Measurements from ENCODE around the gene KIF3A. TPM values are rescaled to one million over a fixed set of nuclear protein-coding genes. Genes with fewer than 3 reads are reported as not detected.

Gene KIF3A
- total RNA-seq, 1 donor from 2014 or later: 27.4 TPM

GRCh38 chr5:132674671-132675506, 62.5 kb downstream of the KIF3A start:
- Mint-ChIP-seq H3K27ac (peak overlapping the region; percentile 72), H3K4me1 (peaks cover 7% of the 10 kb centered on the region), H3K9me3 (no peaks in the 10 kb centered on the region), H3K4me3 (no peak overlapping the region), H3K36me3 (no peaks in the 10 kb centered on the region), H3K27me3 (ENCODE audit: low read depth) (no peaks in the 10 kb centered on the region)
- no peak for TF ChIP-seq CTCF (IDR thresholded peaks at IDR 0.05; ENCODE audit: unreplicated experiment)
- no peak for DNase-seq (ENCODE audit: low spot score in 2 of 2, unreplicated experiment in 2 of 2)

- Mint-ChIP-seq H3K4me1 (peaks cover 7% of the 10 kb centered on the region), H3K36me3 (no peaks in the 10 kb centered on the region), H3K27me3 (ENCODE audit: low read depth) (no peaks in the 10 kb centered on the region), H3K27ac (peak within 1 kb of the TSS; percentile 72), H3K9me3 (no peaks in the 10 kb centered on the region), H3K4me3 (no peak within 1 kb of the TSS)
- DNase-seq (ENCODE audit: low spot score in 2 of 2, unreplicated experiment in 2 of 2): no peak
- no peak for TF ChIP-seq CTCF (IDR thresholded peaks at IDR 0.05; ENCODE audit: unreplicated experiment)
Observed at GRCh38 chr5:132673939-132674630, 63.3 kb downstream of the KIF3A start, which contains the start of gene IL4. TSS of gene IL4 (plus strand) at chr5:132673989. CDS start at chr5:132674051, 62 bp downstream.

- no peak for DNase-seq (ENCODE audit: low spot score in 2 of 2, unreplicated experiment in 2 of 2)
- no peak overlapping the region for H3K27ac Mint-ChIP-seq
- no peak for TF ChIP-seq CTCF (IDR thresholded peaks at IDR 0.05; ENCODE audit: unreplicated experiment)
- no peaks in the 10 kb centered on the region for H3K27me3 Mint-ChIP-seq (ENCODE audit: low read depth)
- H3K4me3 Mint-ChIP-seq: no peak overlapping the region
- no peaks in the 10 kb centered on the region for H3K9me3 Mint-ChIP-seq
- H3K4me1 Mint-ChIP-seq: peaks cover 7% of the 10 kb centered on the region
- no peaks in the 10 kb centered on the region for H3K36me3 Mint-ChIP-seq
Observed at GRCh38 chr5:132673488-132673887, 63.9 kb downstream of the KIF3A start.

GRCh38 chr5:132671000-132671399, 66.3 kb downstream of the KIF3A start:
- Mint-ChIP-seq H3K4me3 (no peak overlapping the region), H3K27me3 (ENCODE audit: low read depth) (peaks cover 2% of the 10 kb centered on the region), H3K27ac (no peak overlapping the region), H3K4me1 (peaks cover 3% of the 10 kb centered on the region), H3K36me3 (no peaks in the 10 kb centered on the region), H3K9me3 (no peaks in the 10 kb centered on the region)
- DNase-seq (ENCODE audit: low spot score in 2 of 2, unreplicated experiment in 2 of 2): no peak
- TF ChIP-seq CTCF (IDR thresholded peaks at IDR 0.05; ENCODE audit: unreplicated experiment): no peak

- no peaks in the 10 kb centered on the region for H3K9me3 Mint-ChIP-seq
- peaks cover 2% of the 10 kb centered on the region for H3K27me3 Mint-ChIP-seq (ENCODE audit: low read depth)
- no peak overlapping the region for H3K4me3 Mint-ChIP-seq
- DNase-seq (ENCODE audit: low spot score in 2 of 2, unreplicated experiment in 2 of 2): no peak
- peaks cover 3% of the 10 kb centered on the region for H3K4me1 Mint-ChIP-seq
- H3K27ac Mint-ChIP-seq: no peak overlapping the region
- H3K36me3 Mint-ChIP-seq: no peaks in the 10 kb centered on the region
- no peak for TF ChIP-seq CTCF (IDR thresholded peaks at IDR 0.05; ENCODE audit: unreplicated experiment)
Observed at GRCh38 chr5:132669966-132670882, 67.1 kb downstream of the KIF3A start.
